A673 (cell line): Measurements from ENCODE around the gene NPY1R. TPM values are rescaled to one million over a fixed set of nuclear protein-coding genes. Genes with fewer than 3 reads are reported as not detected.

ENCODE experiments used
- BruUV-seq: library from RNA; stranded (reverse); fragments of 400-500 nt; replicated peaks from 2 replicates; lab custom pipeline; 2021; lab: Mats Ljungman, UMichigan
- CTCF ChIA-PET: fragments of 300-600 bp; sonication (Branson Sonifier 250); formaldehyde crosslinking; loops from one replicate; lab custom pipeline; 2022; ENCODE audit warnings: antibody characterized with exemption; lab: Charles Lee
- POLR2A ChIA-PET: fragments of 300-600 bp; sonication (Branson Sonifier 250); formaldehyde crosslinking; loops from one replicate; lab custom pipeline; 2022; ENCODE audit warnings: antibody characterized with exemption; ENCODE audit not compliant: low non-redundant PET; lab: Charles Lee
- DNase-seq: peaks from one replicate; pipeline ENCODE4 v3.0.0-alpha.2; 2015; ENCODE audit warnings: low spot score
- H3K27ac ChIP-seq: fragments of 200-600 bp; sonication (generic); 2 replicates; pipeline ENCODE4 v1.5.1; 2016; ENCODE audit warnings: mixed run types, low read depth, mild to moderate bottlenecking, mixed read lengths, antibody characterized with exemption, low read length; ENCODE audit not compliant: poor library complexity, severe bottlenecking
- H3K27me3 ChIP-seq: fragments of 200-600 bp; sonication (generic); replicated peaks from 2 replicates; pipeline ENCODE4 v1.6.1; 2017; ENCODE audit warnings: mixed run types, low read depth, mild to moderate bottlenecking, mixed read lengths, antibody characterized with exemption, low read length; ENCODE audit not compliant: insufficient read depth, poor library complexity
- H3K36me3 ChIP-seq: fragments of 200-600 bp; sonication (generic); 2 replicates; pipeline ENCODE4 v1.6.1; 2016; ENCODE audit warnings: mixed run types, mild to moderate bottlenecking, mixed read lengths, antibody characterized with exemption, low read length; ENCODE audit not compliant: insufficient read depth, poor library complexity, severe bottlenecking
- H3K4me1 ChIP-seq: fragments of 200-600 bp; sonication (generic); 2 replicates; pipeline ENCODE4 v1.6.1; 2017; ENCODE audit warnings: mixed run types, mild to moderate bottlenecking, mixed read lengths, antibody characterized with exemption, low read length; ENCODE audit not compliant: insufficient read depth, poor library complexity, severe bottlenecking
- H3K4me3 ChIP-seq: fragments of 200-600 bp; sonication (generic); 2 replicates; pipeline ENCODE4 v1.5.1; 2016; ENCODE audit warnings: low read depth, mixed run types, mild to moderate bottlenecking, mixed read lengths, low read length; ENCODE audit not compliant: poor library complexity, severe bottlenecking
- H3K9me3 ChIP-seq: fragments of 200-600 bp; sonication (generic); 2 replicates; pipeline ENCODE4 v1.6.1; 2016; ENCODE audit warnings: mixed run types, low read depth, mild to moderate bottlenecking, mixed read lengths, antibody characterized with exemption, low read length; ENCODE audit not compliant: poor library complexity, severe bottlenecking
- CTCF ChIP-seq: fragments of 300-800, 200-600 bp; sonication (generic); conservative IDR thresholded peaks from 2 replicates; pipeline ENCODE4 v1.5.1; 2017; ENCODE audit warnings: low read depth, mild to moderate bottlenecking, antibody characterized with exemption, low read length, moderate library complexity, mixed read lengths
- EZH2 ChIP-seq: fragments of 200-600 bp; sonication (generic); IDR thresholded peaks from 2 replicates; pipeline ENCODE4 v1.6.1; 2017; ENCODE audit warnings: borderline replicate concordance, low read depth, mild to moderate bottlenecking, mixed read lengths, antibody characterized with exemption, low read length; ENCODE audit not compliant: poor library complexity, severe bottlenecking
- intact Hi-C: fragments of 100-400 bp; cut with micrococcal nuclease; formaldehyde crosslinking; loops from one replicate; pipeline ENCODE4 v1.10.0; 2022; ENCODE audit not compliant: unreplicated experiment
- total RNA-seq: library from RNA; stranded (reverse); gene quantifications from 2 replicates; pipeline ENCODE4 v1.2.3, GENCODE V29; 2021

Gene NPY1R
- total RNA-seq, 1 experiment from 2014 or later = 64.4 TPM

- ChIA-PET CTCF (no interaction called here), POLR2A (no interaction called here)
- H3K4me3 ChIP-seq = no peak overlapping the region
- H3K27me3 ChIP-seq = no peaks in the 10 kb centered on the region
- TF ChIP-seq CTCF = no peak
- no peak for TF ChIP-seq EZH2
- no peak for DNase-seq
- peaks cover 9% of the 10 kb centered on the region for H3K4me1 ChIP-seq
- intact Hi-C loops = no loop called here
- H3K36me3 ChIP-seq = no peaks in the 10 kb centered on the region
- no peaks in the 10 kb centered on the region for H3K9me3 ChIP-seq
- BruUV-seq = no TSS peak
- no peak overlapping the region for H3K27ac ChIP-seq
Measured at GRCh38 chr4:163335384-163335783, 3.0 kb upstream of the NPY1R start.

- Histone ChIP-seq H3K4me1 (peaks cover 9% of the 10 kb centered on the region), H3K36me3 (peaks cover under 1% of the 10 kb centered on the region), H3K9me3 (no peaks in the 10 kb centered on the region), H3K27ac (peak overlapping the region; percentile 76), H3K27me3 (no peaks in the 10 kb centered on the region), H3K4me3 (peak overlapping the region; percentile 75)
- DNase-seq = peak; percentile 50
- TSS peak; percentile 41 for BruUV-seq
- intact Hi-C loops = loop anchor here (1.0 to 5.0 kb wide), 7 partner anchors 115 to 837 kb away; partner anchors contain the start of genes NAF1 and TMA16
- peak; percentile 51 for TF ChIP-seq CTCF
- TF ChIP-seq EZH2 = no peak
- POLR2A ChIA-PET = interaction anchor here (0.6 to 0.7 kb wide), 2 partner anchors 30 to 372 kb away, joined by 3 read pairs; no protein-coding TSS in a partner anchor
- CTCF ChIA-PET = interaction anchor here (0.5 to 1.5 kb wide), 4 partner anchors 117 to 542 kb away, joined by 3 to 5 read pairs (median 4); no protein-coding TSS in a partner anchor
Measured at GRCh38 chr4:163331629-163332376, 593 bp downstream of the NPY1R start.

- intact Hi-C loops = loop anchor here (5.0 kb wide), 3 partner anchors 114 to 211 kb away; partner anchors contain the start of gene NAF1
- peak overlapping the region; percentile 75 for H3K4me3 ChIP-seq
Measured at GRCh38 chr4:163330916-163331628, 1.3 kb downstream of the NPY1R start.

More at GRCh38 chr4:163330916-163331628, 1.3 kb downstream of the NPY1R start:
- no peaks in the 10 kb centered on the region for H3K27me3 ChIP-seq
- POLR2A ChIA-PET = interaction anchor here (0.6 to 0.7 kb wide), 4 partner anchors 12 to 372 kb away, joined by 3 read pairs; no protein-coding TSS in a partner anchor
- DNase-seq = peak; percentile 47
- H3K9me3 ChIP-seq = no peaks in the 10 kb centered on the region
- peaks cover 7% of the 10 kb centered on the region for H3K36me3 ChIP-seq
- H3K27ac ChIP-seq = peak overlapping the region; percentile 76
- BruUV-seq = no TSS peak
- CTCF ChIA-PET = interaction anchor here (1.0 kb wide), 1 partner anchor 117 kb away, joined by 4 read pairs; no protein-coding TSS in a partner anchor
- H3K4me1 ChIP-seq = peaks cover 9% of the 10 kb centered on the region
- TF ChIP-seq EZH2 = no peak
- no peak for TF ChIP-seq CTCF
